GM18873 (cell line): ENCODE results near the gene ANO4.
"Not testable (repeated sequence)": the region's sequence is repeated elsewhere in the genome, so short reads cannot be mapped to it uniquely, and the experiment has no call there.

Source experiments
- ATAC-seq: cut with Tn5 transposase; IDR thresholded peaks from one replicate; pipeline ENCODE4 v1.9.1; 2021; ENCODE audit warnings: mild to moderate bottlenecking, moderate library complexity, moderate number of reproducible peaks; ENCODE audit not compliant: unreplicated experiment, low FRiP score

ANO4 gene

GRCh38 chr12:101021911-101022388 lies 227.4 kb downstream of the ANO4 start:
- no peak for ATAC-seq

GRCh38 chr12:101027200-101027599 lies 232.6 kb downstream of the ANO4 start:
- no peak for ATAC-seq

GRCh38 chr12:101027816-101028215 lies 233.2 kb downstream of the ANO4 start:
- no peak for ATAC-seq

- no peak for ATAC-seq
These were observed 243.8 kb downstream of the ANO4 start for GRCh38 chr12:101038289-101038871.

- no peak for ATAC-seq
These were observed 245.4 kb downstream of the ANO4 start for GRCh38 chr12:101039848-101040531.

GRCh38 chr12:101040936-101041335 lies 246.4 kb downstream of the ANO4 start:
- no peak for ATAC-seq

- ATAC-seq, result no peak
These were observed 247.6 kb downstream of the ANO4 start for GRCh38 chr12:101042211-101042610.

- no peak for ATAC-seq
These were observed 250.0 kb downstream of the ANO4 start for GRCh38 chr12:101044512-101045059.

- no peak for ATAC-seq
These were observed 251.2 kb downstream of the ANO4 start for GRCh38 chr12:101045486-101046464.

- no peak for ATAC-seq
These were observed 253.1 kb downstream of the ANO4 start for GRCh38 chr12:101047652-101048051.

- ATAC-seq, result no peak
These were observed 256.1 kb downstream of the ANO4 start for GRCh38 chr12:101050631-101051030.

- ATAC-seq, result no peak
These were observed 256.6 kb downstream of the ANO4 start for GRCh38 chr12:101051151-101051550.

- ATAC-seq, result no peak
These were observed 257.4 kb downstream of the ANO4 start for GRCh38 chr12:101051901-101052550.

- ATAC-seq, result no peak
These were observed 258.6 kb downstream of the ANO4 start for GRCh38 chr12:101053203-101053602.

- no peak for ATAC-seq
These were observed 261.4 kb downstream of the ANO4 start for GRCh38 chr12:101055940-101056339.

- ATAC-seq, result not testable (repeated sequence)
These were observed 267.9 kb downstream of the ANO4 start for GRCh38 chr12:101062508-101062907.

- ATAC-seq, result no peak
These were observed 270.1 kb downstream of the ANO4 start for GRCh38 chr12:101064721-101065120.

- ATAC-seq, result no peak
These were observed 271.9 kb downstream of the ANO4 start for GRCh38 chr12:101066489-101066888.

- no peak for ATAC-seq
These were observed 273.8 kb downstream of the ANO4 start for GRCh38 chr12:101068402-101068801.

- no peak for ATAC-seq
These were observed 274.3 kb downstream of the ANO4 start for GRCh38 chr12:101068836-101069235.
